Esophagus muscularis mucosa (tissue), 3 donors: ENCODE results near the gene GOPC.

ENCODE experiments used
- CTCF ChIP-seq, 3 experiments: fragments of 200-600 bp in 2 of 3; fragments of 450-650 bp in 1 of 3; sonication (generic) in 2 of 3; IDR thresholded peaks; one replicate each; pipeline ENCODE4 v1.5.1; 2017 to 2019; ENCODE audit warnings: antibody characterized with exemption in 3 of 3, mild to moderate bottlenecking in 2 of 3, moderate library complexity in 1 of 3
- POLR2A ChIP-seq: fragments of 450-650 bp; IDR thresholded peaks from one replicate; pipeline ENCODE4 v1.6.1; 2017; ENCODE audit warnings: antibody characterized with exemption, moderate library complexity, mild to moderate bottlenecking, low read depth

- TF ChIP-seq CTCF (IDR thresholded peaks at IDR 0.05) (no peak), POLR2A (no peak)
Measured at GRCh38 chr6:117600008-117600743, 2.1 kb downstream of the GOPC start.
